Vagina (tissue), 2 donors: Measurements from ENCODE around the gene ABO. TPM values are rescaled to one million over a fixed set of nuclear protein-coding genes. Genes with fewer than 3 reads are reported as not detected.
"Not testable (repeated sequence)": the region's sequence is repeated elsewhere in the genome, so short reads cannot be mapped to it uniquely, and the experiment has no call there.

Source experiments
- DNase-seq, 2 donors: peaks; one replicate each; pipeline ENCODE4 v3.0.0-alpha.2; 2017; ENCODE audit errors: extremely low spot score in 2 of 2
- H3K27ac ChIP-seq: fragments of 200-600 bp; sonication (generic); one replicate; pipeline ENCODE4 v1.5.1; 2019
- H3K27me3 ChIP-seq: fragments of 200-600 bp; sonication (generic); one replicate; pipeline ENCODE4 v1.5.1; 2019
- H3K36me3 ChIP-seq, 2 donors: fragments of 200-600 bp; sonication (generic); one replicate each; pipeline ENCODE4 v1.5.1; 2017 to 2019
- H3K4me1 ChIP-seq: fragments of 200-600 bp; sonication (generic); one replicate; pipeline ENCODE4 v1.5.1; 2019
- H3K4me3 ChIP-seq, 2 donors: fragments of 200-600 bp; sonication (generic); 1 replicate in 1 of 2; 2 replicates in 1 of 2; pipeline ENCODE4 v1.5.1; 2016 to 2019
- H3K9me3 ChIP-seq: fragments of 200-600 bp; sonication (generic); one replicate; pipeline ENCODE4 v1.5.1; 2019
- POLR2A ChIP-seq, 2 donors: fragments of 450-650 bp; IDR thresholded peaks; one replicate each; pipeline ENCODE4 v1.6.1; 2017; ENCODE audit warnings: antibody characterized with exemption in 2 of 2, mild to moderate bottlenecking in 2 of 2, moderate library complexity in 2 of 2
- POLR2AphosphoS5 ChIP-seq, 2 donors: sonication (generic); formaldehyde crosslinking; IDR thresholded peaks; one replicate each; pipeline ENCODE4 v1.9.0; 2017; ENCODE audit warnings: antibody characterized with exemption in 2 of 2, mild to moderate bottlenecking in 2 of 2, low read depth in 1 of 2; ENCODE audit not compliant: insufficient read depth in 1 of 2
- intact Hi-C: fragments of 100-400 bp; cut with DNase I; formaldehyde crosslinking; loops from one replicate; pipeline ENCODE4 v1.15.1; 2023
- total RNA-seq: library from RNA; depleted of rRNA; stranded (reverse); fragments of >200 nt; gene quantifications from one replicate; pipeline ENCODE4 v1.2.3, GENCODE V29; 2016
- TF ChIP-seq, protein P1 (sequence below), 3 experiments: fragments of 450-650 bp in 2 of 3; fragments of 200-600 bp in 1 of 3; sonication (generic) in 1 of 3; IDR thresholded peaks; one replicate each; pipeline ENCODE4 v1.5.1; 2017 to 2019; ENCODE audit warnings: antibody characterized with exemption in 3 of 3, mild to moderate bottlenecking in 2 of 3, moderate library complexity in 2 of 3

ABO gene
- total RNA-seq, 1 donor from 2014 or later = 17.2 TPM

GRCh38 chr9:133225171-133226011 is 49.6 kb downstream of the ABO start:
- Histone ChIP-seq H3K27me3 (no peaks in the 10 kb centered on the region), H3K9me3 (no peaks in the 10 kb centered on the region), H3K4me1 (no peaks in the 10 kb centered on the region), H3K4me3 (no peak overlapping the region), H3K27ac (no peak overlapping the region), H3K36me3 (no peaks in the 10 kb centered on the region)
- TF ChIP-seq, protein P1, sequence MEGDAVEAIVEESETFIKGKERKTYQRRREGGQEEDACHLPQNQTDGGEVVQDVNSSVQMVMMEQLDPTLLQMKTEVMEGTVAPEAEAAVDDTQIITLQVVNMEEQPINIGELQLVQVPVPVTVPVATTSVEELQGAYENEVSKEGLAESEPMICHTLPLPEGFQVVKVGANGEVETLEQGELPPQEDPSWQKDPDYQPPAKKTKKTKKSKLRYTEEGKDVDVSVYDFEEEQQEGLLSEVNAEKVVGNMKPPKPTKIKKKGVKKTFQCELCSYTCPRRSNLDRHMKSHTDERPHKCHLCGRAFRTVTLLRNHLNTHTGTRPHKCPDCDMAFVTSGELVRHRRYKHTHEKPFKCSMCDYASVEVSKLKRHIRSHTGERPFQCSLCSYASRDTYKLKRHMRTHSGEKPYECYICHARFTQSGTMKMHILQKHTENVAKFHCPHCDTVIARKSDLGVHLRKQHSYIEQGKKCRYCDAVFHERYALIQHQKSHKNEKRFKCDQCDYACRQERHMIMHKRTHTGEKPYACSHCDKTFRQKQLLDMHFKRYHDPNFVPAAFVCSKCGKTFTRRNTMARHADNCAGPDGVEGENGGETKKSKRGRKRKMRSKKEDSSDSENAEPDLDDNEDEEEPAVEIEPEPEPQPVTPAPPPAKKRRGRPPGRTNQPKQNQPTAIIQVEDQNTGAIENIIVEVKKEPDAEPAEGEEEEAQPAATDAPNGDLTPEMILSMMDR (IDR thresholded peaks at IDR 0.05) = no peak
- no peak for TF ChIP-seq POLR2A (IDR thresholded peaks at IDR 0.05)
- no peak for TF ChIP-seq POLR2AphosphoS5 (IDR thresholded peaks at IDR 0.05; ENCODE audit: insufficient read depth in 1 of 2, low read depth in 1 of 2)
- DNase-seq = peak; percentile 64 to 93
- intact Hi-C loops = no loop called here

GRCh38 chr9:133224762-133225161 is 50.2 kb downstream of the ABO start:
- H3K9me3 ChIP-seq = no peaks in the 10 kb centered on the region
- no peak overlapping the region for H3K4me3 ChIP-seq
- H3K27me3 ChIP-seq = no peaks in the 10 kb centered on the region
- intact Hi-C loops = no loop called here
- TF ChIP-seq POLR2A (IDR thresholded peaks at IDR 0.05) = no peak
- TF ChIP-seq, protein P1 (IDR thresholded peaks at IDR 0.05) = no peak
- no peak for TF ChIP-seq POLR2AphosphoS5 (IDR thresholded peaks at IDR 0.05; ENCODE audit: insufficient read depth in 1 of 2, low read depth in 1 of 2)
- no peaks in the 10 kb centered on the region for H3K36me3 ChIP-seq
- no peaks in the 10 kb centered on the region for H3K4me1 ChIP-seq
- DNase-seq = peak; percentile 56 to 67
- H3K27ac ChIP-seq = no peak overlapping the region

DNA sequence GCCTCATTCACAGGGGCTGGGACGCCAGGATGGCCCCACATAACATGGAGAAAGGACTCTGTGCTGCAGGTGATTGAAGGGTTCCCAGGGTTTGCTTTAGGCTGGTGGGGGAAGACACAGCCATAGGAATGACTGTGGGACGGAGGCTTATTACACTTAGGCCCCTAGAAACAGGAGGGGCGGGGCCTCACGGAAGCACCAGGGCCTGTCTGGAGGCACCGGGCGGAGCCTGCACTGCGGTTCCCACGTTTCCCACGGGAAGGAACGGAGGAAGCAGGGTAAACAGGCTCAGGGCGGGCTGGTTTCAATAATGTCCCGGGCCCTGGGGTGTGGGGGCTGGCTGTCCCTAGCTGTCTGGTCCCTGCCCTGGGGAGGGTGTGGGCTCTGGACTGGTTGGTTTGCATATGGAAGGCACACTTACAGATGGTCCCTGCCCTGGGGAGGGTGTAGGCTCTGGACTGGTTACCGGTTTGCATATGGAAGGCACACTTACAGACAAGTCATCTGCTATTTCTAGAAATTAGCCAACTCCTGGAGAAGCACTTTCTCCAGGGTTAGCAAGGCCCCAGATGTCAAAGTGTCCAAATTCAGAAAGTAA is 51.7 kb downstream of the ABO start:
- H3K27me3 ChIP-seq, H3K9me3 ChIP-seq, H3K4me3 ChIP-seq, H3K4me1 ChIP-seq, H3K36me3 ChIP-seq, intact Hi-C loops, H3K27ac ChIP-seq: not testable (repeated sequence)
- peak in 1 of 2 donors; percentile 64 for DNase-seq

GRCh38 chr9:133221994-133222393 is 53.0 kb downstream of the ABO start:
- DNase-seq = peak in 1 of 2 donors; percentile 37
- H3K4me1 ChIP-seq, H3K4me3 ChIP-seq, H3K27me3 ChIP-seq, H3K27ac ChIP-seq, intact Hi-C loops, H3K36me3 ChIP-seq, H3K9me3 ChIP-seq: not testable (repeated sequence)

GRCh38 chr9:133221177-133221809 is 53.7 kb downstream of the ABO start:
- Histone ChIP-seq H3K27me3 (no peaks in the 10 kb centered on the region), H3K36me3 (no peaks in the 10 kb centered on the region), H3K27ac (no peak overlapping the region), H3K9me3 (no peaks in the 10 kb centered on the region), H3K4me3 (no peak overlapping the region), H3K4me1 (no peaks in the 10 kb centered on the region)
- intact Hi-C loops = no loop called here
- peak in 1 of 2 donors; percentile 58 for DNase-seq
- no peak for TF ChIP-seq POLR2A (IDR thresholded peaks at IDR 0.05)
- TF ChIP-seq, protein P1 (IDR thresholded peaks at IDR 0.05) = no peak
- no peak for TF ChIP-seq POLR2AphosphoS5 (IDR thresholded peaks at IDR 0.05; ENCODE audit: insufficient read depth in 1 of 2, low read depth in 1 of 2)

GRCh38 chr9:133218049-133218975 is 56.7 kb downstream of the ABO start:
- H3K4me3 ChIP-seq, H3K9me3 ChIP-seq, intact Hi-C loops, H3K27me3 ChIP-seq, H3K27ac ChIP-seq, H3K36me3 ChIP-seq, H3K4me1 ChIP-seq: not testable (repeated sequence)
- peak; percentile 13 to 87 for DNase-seq

- H3K27me3 ChIP-seq, H3K4me3 ChIP-seq, H3K4me1 ChIP-seq, intact Hi-C loops, H3K27ac ChIP-seq, H3K36me3 ChIP-seq, H3K9me3 ChIP-seq: not testable (repeated sequence)
- DNase-seq = peak in 1 of 2 donors; percentile 54
Measured at GRCh38 chr9:133217333-133217988, 57.5 kb downstream of the ABO start.

DNA sequence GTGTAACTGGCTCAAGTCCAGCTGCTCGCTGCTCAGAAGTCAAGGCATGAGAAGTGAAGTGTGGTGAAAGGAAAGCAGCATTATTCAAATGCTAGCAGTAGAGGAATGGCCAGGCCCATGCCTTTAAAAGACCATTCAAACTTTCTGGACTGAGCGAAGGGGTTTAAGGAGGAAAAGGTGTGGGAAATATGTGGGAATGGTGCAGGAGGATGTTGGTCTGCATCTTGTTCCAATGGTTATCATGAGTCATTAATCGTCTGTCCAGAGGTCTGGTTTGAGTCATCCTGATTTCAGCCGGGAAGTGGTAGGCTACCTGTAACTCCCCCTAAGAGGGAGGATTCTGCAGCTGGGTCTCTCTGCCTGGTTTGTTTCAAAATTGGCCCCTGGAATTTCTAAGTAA is 60.7 kb downstream of the ABO start:
- H3K36me3 ChIP-seq, H3K4me1 ChIP-seq, H3K27ac ChIP-seq, H3K9me3 ChIP-seq, H3K4me3 ChIP-seq, DNase-seq, intact Hi-C loops, H3K27me3 ChIP-seq: not testable (repeated sequence)
